Eye (tissue), 1 donor: ENCODE measurements around the gene PPIP5K1.
A peak's percentile ranks its signal among the peaks of the same experiment; 100 is the strongest.
"Not testable (repeated sequence)": the region's sequence is repeated elsewhere in the genome, so short reads cannot be mapped to it uniquely, and the experiment has no call there.

Source experiments
- DNase-seq: peaks from one replicate; pipeline ENCODE4 v3.0.0-alpha.2; 2015

PPIP5K1 gene

GRCh38 chr15:43589778-43590466, at the start of gene PPIP5K1:
Gene PPIP5K1 (minus strand): TSS chr15:43590208. CDS start chr15:43584504, 5,704 bp downstream.
- not testable (repeated sequence) for DNase-seq

- DNase-seq = not testable (repeated sequence)
Measured at GRCh38 chr15:43638464-43639204, 48.6 kb upstream of the PPIP5K1 start.

GRCh38 chr15:43626937-43627336, 36.9 kb upstream of the PPIP5K1 start:
- not testable (repeated sequence) for DNase-seq

- DNase-seq = peak; percentile 32
Measured at GRCh38 chr15:43625106-43625505, 35.1 kb upstream of the PPIP5K1 start.

- DNase-seq = not testable (repeated sequence)
Measured at GRCh38 chr15:43622068-43622799, 32.2 kb upstream of the PPIP5K1 start.

- DNase-seq = not testable (repeated sequence)
Measured at GRCh38 chr15:43618700-43619099, 28.7 kb upstream of the PPIP5K1 start, which contains the start of gene STRC. Gene STRC (minus strand): TSS chr15:43618800. CDS start chr15:43618722, 78 bp downstream.

- not testable (repeated sequence) for DNase-seq
Measured at GRCh38 chr15:43617750-43618149, 27.7 kb upstream of the PPIP5K1 start.

- peak; percentile 20 for DNase-seq
Measured at GRCh38 chr15:43602233-43602632, 12.2 kb upstream of the PPIP5K1 start.

- DNase-seq = not testable (repeated sequence)
Measured at GRCh38 chr15:43600200-43600599, 10.2 kb upstream of the PPIP5K1 start.

- DNase-seq = not testable (repeated sequence)
Measured at GRCh38 chr15:43599131-43599530, 9.1 kb upstream of the PPIP5K1 start.

- DNase-seq = not testable (repeated sequence)
Measured at GRCh38 chr15:43593328-43594190, 3.6 kb upstream of the PPIP5K1 start, which contains the start of gene CKMT1B. Gene CKMT1B (plus strand): TSS chr15:43594027. CDS start chr15:43594219, 192 bp downstream.

- DNase-seq = not testable (repeated sequence)
Measured at GRCh38 chr15:43592841-43593240, 2.8 kb upstream of the PPIP5K1 start.

GRCh38 chr15:43574607-43575006, 15.4 kb downstream of the PPIP5K1 start:
- DNase-seq = not testable (repeated sequence)

- not testable (repeated sequence) for DNase-seq
Measured at GRCh38 chr15:43566615-43567014, 23.4 kb downstream of the PPIP5K1 start.

- DNase-seq = not testable (repeated sequence)
Measured at GRCh38 chr15:43563793-43564192, 26.2 kb downstream of the PPIP5K1 start.

- not testable (repeated sequence) for DNase-seq
Measured at GRCh38 chr15:43562753-43563152, 27.3 kb downstream of the PPIP5K1 start.

GRCh38 chr15:43552986-43553385, 37.0 kb downstream of the PPIP5K1 start:
- DNase-seq = no peak

- no peak for DNase-seq
Measured at GRCh38 chr15:43552256-43552655, 37.8 kb downstream of the PPIP5K1 start.

- no peak for DNase-seq
Measured at GRCh38 chr15:43550527-43551363, 39.3 kb downstream of the PPIP5K1 start.

- no peak for DNase-seq
Measured at GRCh38 chr15:43547539-43547938, 42.5 kb downstream of the PPIP5K1 start.

- DNase-seq = no peak
Measured at GRCh38 chr15:43545426-43545825, 44.6 kb downstream of the PPIP5K1 start.
